ENCODE measurements around the gene TM9SF4. TPM values are rescaled to one million over a fixed set of nuclear protein-coding genes. Genes with fewer than 3 reads are reported as not detected.

TM9SF4 gene
- total and polyA plus RNA-seq, 2 of the 8 experiments (the other 6 are each of a cell fraction or from before 2014, with no cell fraction given): 38.4 to 68.7 TPM

DNA sequence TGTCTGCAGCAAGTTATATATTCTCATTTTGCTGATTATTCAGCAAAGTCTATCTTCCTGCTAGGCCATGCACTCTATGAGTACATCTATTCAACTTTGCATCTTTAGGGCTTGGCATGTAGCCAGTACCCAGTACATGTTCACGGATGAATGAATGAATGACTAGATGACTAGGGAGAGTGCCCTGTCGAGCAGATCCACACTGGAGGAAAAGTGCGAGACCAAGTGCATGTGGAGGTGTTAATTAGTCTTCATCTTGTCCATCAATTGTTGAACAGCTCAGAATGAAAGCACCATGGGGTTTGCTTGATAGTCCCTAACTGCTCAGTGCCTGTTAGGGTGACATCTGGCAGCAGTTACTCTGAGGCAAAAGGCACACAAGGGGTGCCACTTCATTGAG is 30.4 kb downstream of the TM9SF4 start (continued):
- TF ChIP-seq CBX8 (IDR thresholded peaks at IDR 0.05; ENCODE audit: borderline replicate concordance, low read depth, low read length) (no peak), GTF2F1 (IDR thresholded peaks at IDR 0.05; ENCODE audit: borderline replicate concordance, low read depth, low read length) (no peak), NANOG (IDR thresholded peaks at IDR 0.05; ENCODE audit: insufficient read depth, low read depth, low read length, poor library complexity, severe bottlenecking) (no peak), HDAC2 (IDR thresholded peaks at IDR 0.05; ENCODE audit: borderline replicate concordance in 1 of 2, low read depth in 2 of 2, low read length in 2 of 2) (no peak), RBBP5 (IDR thresholded peaks at IDR 0.05; ENCODE audit: borderline replicate concordance, low read depth, low read length) (no peak), TAF1 (IDR thresholded peaks at IDR 0.05; ENCODE audit: low read depth, low read length) (no peak)

Data from H1 (cell line).